GM21786 (cell line): Measurements from ENCODE around the gene RRP1.
"Not testable (repeated sequence)": the region's sequence is repeated elsewhere in the genome, so short reads cannot be mapped to it uniquely, and the experiment has no call there.

Experiments used
- ATAC-seq: cut with Tn5 transposase; IDR thresholded peaks from one replicate; pipeline ENCODE4 v1.9.1; 2021; ENCODE audit not compliant: unreplicated experiment

RRP1 gene

DNA sequence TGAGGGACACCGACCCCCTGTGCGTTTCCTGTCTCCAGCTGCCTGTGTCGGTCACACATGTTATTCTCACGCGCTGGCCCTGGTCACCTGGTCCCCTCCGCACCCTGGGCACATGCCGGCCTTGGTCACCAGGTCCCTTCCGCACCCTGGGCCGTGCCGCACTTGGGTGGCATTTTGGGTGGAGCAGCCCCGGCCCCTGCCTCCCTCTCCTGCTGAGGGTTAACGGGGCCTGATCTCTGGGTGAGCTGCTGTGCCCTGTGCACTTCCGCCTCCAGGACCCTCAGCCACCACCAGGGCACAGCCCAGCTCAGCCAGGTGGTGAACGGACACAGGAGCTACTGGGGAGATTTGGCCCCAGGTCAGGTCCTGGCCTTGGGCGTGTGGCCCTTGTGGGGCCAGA lies 26.6 kb downstream of the RRP1 start:
- ATAC-seq: no peak

DNA sequence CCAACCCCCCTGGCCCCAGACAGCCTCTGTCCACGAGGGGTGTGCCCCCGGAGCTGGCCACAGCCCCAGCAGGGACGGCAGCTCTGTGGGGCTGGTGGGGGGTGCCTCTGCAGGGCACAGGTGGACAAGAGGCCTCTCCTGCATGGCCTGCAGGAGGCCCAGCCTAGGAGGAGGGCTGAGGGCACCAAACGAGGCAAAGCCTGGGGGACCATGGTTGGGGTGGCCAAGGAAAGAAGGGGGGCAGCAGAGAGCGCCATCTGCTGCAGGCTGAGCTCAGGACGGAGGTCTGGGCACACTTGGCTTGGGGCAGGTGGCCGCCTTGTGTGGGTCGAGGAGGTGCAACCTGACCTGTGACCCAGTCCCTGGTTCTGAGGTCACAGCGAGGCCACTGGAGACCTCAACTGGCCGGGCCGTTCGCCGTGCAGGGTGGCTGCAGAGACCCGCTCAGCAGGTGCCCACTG lies 27.3 kb downstream of the RRP1 start:
- no peak for ATAC-seq

DNA sequence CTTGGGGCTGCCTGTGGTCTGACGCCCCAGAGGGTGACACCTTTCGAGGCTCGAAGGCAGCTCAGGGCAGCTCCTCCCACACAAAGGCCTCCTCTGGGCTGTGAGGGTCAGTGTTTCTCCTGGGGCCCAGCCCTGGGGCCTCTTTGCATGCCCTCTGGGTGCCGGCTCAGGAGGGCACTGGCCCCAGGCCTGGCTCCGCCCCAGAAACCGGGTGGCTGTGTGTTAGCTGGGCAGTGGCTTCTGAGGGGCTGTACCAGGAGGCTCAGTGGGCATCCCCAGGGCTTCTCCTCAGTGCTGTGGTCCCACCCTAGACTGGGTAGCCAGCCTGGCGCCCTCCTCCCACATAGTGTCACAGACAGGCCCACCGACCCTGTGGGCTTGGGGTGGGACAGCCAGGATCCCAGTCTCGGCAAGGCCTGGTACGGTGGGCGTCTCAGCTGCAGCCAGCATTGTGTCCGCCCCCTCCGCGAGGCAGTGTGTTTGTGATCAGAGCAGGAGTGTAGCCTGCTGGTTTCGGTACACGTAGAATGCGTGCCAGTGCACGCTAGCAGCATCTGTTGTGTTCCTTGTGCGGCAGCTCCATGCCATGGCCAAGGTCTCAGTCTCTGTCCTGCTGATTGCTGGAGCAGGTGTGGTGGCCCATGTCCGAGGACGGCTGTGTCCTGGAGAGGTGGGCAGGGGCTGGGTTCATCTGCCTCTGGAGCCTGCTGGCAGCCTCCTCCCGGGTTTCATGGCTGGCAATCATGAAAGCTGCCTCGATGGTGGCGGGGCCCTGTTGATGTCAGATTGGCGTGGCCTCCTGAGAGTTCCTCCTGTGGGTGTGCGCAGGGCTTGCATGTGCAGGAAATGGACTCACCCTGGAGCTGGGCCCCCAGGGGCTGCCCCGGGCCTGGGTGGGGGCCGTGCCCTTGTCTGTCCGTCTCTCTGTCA lies 28.0 kb downstream of the RRP1 start:
- ATAC-seq: no peak

DNA sequence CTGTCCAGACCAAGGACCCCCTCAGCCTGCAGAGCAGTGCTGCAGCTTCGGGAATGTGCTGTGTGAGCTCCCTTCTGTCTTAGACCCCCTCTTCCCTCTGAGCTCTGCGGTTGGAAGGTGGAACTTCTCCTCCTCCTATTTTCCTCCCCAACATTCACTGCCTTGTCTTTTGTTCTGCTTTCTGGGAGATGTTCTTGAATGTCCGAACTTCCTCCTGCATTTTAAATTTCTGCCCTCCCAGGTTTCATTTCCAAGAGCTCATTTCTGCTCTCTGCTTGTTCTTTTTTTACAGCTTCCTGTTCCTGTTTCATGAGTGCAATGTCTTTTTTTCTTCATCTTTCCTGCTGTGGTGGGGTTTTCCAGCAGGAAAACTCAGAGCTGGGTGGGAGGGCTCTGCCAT lies 29.3 kb downstream of the RRP1 start:
- no peak for ATAC-seq

DNA sequence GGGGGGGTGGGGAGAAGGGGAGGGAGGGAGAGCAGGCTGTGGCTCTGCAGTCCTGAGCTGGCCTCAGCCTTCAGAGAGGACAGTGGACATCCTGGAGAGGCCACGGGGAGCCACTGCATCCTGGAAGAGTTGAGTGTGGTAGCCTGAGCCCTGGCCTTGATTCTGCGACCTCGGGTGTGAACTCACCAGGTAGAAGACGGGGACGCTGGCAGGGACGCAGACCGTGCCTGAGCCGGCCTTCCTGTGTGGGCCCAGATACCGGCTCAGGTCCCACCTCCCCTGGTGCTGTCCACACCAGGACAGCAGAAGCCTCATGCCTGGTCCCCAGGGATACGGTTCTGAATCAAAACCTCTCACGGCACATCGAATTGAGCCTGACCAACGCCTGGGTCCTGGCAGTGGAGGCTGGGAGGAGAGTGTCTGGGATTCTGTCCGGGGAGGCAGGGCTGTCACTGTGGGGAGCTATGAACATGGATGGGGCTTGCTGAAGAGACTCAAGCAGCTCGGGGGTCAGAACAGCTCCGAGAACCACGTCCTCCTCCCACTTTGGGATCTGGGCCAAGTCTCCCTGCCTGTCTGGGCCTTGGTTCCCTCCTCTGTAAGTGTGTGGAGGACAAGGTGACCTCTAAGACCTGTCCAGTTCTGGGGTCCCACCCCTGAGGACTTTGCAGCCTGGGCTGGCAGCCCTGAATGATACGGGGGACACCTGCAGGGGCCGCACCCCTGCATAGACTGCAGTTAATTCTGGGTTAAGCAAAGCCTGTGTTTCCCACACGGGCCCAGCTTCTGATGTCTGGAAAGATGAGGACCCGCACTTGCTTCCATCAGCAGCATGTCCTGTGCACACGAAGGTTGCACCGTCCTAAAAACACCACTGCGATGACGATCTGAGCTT lies 30.4 kb downstream of the RRP1 start:
- ATAC-seq: no peak

DNA sequence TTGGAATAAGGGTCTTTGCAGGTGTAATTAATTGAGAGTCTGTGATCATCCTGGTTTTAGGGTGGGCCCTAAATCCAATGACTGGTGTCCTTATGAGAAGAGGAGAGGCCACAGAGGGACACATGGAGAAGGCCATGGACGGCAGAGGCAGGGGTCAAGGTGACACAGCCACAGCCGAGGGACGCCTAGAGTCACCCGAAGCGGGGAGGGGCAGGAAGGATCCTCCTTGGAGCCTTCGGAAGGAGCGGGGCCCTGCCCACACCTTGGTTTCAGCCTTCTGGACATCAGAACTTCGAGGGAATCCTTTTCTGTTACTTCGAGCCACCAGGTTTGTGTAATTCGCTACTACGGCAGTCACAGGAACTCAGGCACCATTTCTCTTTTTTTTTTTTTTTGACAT lies 31.1 kb downstream of the RRP1 start:
- ATAC-seq: no peak

DNA sequence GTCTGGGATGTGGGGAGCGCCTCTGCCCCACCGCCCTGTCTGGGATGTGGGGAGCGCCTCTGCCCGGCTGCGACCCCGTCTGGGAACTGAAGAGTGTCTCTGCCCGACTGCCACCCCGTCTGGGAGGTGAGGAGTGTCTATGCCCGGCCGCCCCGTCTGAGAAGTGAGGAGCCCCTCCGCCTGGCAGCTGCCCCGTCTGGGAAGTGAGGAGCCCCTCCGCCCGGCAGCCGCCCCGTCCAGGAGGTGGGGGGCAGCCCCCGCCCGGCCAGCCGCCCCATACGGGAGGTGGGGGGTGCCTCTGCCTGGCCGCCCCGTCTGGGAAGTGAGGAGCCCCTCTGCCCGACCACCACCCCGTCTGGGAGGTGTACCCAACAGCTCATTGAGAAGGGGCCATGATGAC lies 32.8 kb downstream of the RRP1 start:
- ATAC-seq: not testable (repeated sequence)

DNA sequence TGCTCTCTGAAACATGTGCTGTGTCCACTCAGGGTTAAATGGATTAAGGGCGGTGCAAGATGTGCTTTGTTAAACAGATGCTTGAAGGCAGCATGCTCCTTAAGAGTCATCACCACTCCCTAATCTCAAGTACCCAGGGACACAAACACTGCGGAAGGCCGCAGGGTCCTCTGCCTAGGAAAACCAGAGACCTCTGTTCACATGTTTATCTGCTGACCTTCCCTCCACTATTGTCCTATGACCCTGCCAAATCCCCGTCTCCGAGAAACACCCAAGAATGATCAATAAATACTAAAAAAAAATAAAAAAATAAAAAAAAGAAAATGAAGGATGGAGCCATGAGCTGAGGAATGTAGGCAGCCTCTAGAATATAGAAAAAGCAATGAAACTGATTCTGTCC lies 33.4 kb downstream of the RRP1 start:
- not testable (repeated sequence) for ATAC-seq

DNA sequence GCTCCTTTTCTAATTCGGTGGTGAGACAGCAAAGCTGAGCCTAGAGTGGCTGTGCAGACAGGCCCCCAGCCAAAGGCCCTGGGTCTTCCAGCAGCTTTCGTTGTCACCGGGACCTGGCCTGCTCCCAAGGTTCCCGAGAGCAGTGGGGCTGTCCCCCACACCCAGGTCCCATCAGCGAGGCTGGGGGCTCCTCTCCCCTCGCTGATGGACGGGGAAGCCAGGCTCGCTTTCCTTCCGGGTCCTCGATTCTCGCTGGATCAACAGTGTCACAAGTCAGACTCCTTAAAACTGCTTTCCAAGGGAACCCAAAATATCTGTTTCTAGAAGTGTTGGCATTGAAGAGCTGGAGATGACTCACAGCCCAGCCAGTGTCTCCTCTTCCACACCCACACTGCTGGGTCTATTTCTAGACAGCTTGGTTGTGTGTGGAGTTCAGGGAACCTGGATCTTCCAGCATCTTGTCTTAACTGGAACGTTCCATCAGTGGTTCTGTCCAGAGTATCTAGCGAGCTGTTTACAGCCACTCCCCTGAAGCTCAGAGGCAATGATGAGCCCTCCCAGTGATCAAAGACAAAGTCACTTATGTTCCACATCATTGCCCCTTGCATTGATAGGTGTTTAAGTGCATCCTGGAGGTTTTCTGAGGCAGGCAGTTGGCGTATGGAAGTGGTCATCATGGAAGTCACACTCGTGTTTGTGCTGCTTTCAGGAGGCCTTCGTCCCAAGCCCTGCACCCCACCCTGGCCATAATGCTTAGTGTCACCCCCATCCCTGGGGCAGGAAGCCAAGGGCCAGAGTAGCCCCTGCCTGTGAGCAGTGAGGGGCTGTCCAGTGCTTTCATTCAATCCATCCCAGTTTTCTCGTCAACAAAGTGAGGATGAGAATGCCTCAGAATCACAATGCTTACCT lies 35.2 kb downstream of the RRP1 start:
- ATAC-seq: no peak

DNA sequence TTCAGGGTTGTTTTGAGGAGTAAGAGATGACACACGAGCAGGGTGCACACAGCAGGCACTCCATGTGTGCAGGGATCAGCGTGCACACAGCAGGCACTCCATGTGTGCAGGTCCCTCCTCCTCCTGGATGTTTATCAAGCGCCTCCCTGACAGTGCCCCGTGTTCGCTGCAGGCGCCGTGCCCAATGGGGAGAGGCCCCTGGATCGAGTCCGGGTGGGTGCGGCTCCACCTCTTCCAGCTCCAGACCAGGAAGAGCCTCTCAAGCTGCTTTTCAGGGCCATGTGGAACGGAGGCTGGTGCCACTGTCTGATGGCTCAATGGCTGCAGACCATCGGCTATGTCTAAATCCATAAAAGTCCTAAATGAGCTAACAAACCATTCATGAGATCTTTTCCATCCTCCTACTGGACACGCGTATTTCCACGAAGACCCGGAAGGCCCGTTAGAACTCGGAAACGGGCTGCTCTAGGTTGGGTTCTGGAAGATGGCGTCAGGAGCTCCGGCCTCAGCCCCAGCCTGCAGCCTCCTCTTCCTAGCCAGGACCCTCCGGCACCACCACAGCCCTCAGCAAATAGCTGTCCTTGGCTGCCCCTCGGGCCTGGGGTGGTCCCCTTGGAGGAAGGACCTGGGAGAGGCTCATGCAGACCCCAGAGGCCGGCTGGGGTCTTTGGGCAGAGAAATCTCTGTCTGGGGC lies 36.0 kb downstream of the RRP1 start:
- no peak for ATAC-seq

DNA sequence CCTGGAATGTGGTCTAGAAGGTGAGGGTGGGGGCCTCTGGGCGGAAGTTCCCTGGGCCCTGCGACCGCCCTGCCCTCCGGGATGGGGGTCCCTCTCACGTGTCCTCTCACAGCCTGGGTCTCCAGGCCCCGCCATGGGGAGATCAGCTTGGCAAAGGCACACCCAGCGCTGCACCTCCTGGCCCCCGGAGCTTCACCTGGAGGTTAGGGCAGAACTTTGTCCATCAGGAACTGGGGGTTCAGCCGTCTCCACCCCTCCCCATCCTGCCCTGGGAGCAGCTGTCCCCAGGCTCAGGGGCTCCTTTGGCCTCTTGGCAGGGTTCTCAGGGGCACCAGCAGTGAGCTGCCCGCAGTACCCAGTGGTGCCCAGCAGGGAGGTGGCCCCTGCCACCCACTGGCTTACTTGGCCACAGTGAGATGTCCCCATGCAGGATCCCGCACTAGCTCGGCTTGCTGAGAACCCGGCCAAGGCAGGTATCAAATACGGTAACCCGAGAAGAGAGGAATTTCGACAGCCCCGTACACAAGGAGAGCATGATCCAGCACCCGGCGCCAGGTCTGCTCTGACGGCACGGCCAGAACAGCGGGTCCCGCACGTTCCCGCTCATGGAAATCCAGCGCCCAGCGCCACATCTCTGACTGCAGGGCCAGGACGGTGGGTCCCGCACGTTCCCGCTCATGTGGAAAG lies 36.7 kb downstream of the RRP1 start:
- no peak for ATAC-seq

DNA sequence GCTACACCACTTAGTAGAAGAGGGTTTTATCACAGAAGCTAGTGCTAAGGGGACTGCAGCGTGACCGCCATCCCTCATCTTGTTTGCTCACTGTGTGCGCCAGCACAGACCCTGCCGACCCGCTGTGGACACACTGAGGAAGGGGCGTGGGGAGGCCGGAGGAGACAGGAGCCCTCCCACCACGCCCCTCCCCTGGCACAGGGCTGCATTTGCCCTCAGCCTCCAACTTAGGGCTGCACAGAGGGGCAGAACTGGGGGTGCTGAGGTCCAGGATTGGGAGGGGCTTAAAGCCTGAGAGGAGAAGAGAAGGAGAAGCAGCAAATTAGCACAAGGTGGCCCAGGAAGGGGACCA lies 37.2 kb downstream of the RRP1 start:
- no peak for ATAC-seq

DNA sequence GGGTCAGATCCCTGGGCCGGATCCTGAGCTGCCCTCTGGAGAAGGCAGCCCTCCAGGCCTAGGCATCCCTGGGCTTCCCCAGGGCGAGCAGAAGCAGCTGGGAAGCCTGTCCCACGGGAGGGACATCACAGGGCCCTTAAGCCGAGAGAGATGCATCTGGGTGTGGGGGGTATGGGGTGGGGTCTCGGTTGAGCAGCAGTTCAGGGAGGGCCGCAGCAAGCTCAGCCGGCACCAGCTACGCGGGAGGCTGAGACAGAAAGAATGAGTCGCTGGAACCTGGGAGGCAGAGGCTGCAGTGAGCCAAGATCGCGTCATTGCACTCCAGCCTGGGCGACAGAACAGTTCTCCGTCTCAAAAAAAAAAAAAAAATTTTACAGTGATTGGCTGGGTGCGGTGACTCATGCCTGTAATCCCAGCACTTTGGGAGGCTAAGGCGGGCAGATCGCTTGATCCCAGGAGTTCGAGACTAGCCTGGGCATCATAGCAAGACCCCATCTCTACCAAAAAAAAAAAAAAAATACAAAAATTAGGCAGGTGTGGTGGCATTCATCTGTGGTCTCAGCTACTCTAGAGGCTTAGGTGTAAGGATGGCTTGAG lies 37.7 kb downstream of the RRP1 start:
- ATAC-seq: no peak

DNA sequence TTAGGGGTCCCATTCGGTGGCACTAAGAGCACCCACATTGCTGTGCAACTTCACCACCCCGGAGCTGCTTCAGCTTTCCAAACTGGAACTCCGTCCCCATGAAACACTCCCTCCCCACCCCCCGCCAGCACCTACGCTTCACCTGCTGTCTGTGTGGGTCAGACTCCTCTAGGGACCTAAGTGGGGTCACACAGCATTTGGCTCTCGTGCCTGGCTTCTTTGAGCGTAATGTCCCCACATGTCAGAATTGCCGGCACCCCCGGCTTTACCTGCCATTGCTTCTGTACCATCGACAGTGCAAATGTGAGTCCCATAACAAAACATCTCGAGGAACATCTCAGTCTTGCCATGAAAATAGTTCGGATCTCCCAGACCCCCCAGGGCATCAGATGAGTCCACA lies 39.8 kb downstream of the RRP1 start:
- ATAC-seq: no peak

DNA sequence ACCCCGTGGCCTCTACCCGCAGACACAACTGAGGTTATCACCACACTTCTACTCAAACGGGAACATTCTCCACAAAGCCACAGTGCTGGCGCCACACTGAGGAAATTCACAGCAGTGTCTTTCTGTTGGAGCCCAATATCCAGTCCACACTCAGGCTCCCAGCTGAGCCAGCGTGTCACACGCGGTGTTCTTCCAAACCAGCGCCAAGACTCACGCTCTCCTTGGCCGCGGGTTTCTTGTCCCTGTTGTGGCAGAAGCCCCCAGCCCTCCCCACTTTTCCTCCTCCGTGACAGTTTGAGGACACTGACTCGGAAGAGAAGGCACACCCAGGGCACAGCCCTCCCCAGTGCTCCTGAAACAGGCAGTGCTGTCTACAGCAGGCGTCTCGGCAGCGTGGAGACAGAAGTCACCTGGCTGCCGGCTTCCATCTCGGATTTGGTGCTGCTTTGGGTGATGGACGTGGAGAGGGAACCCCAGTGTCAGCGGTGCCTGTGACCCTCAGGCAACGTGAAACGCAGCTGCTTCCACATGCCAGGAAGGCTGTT lies 40.3 kb downstream of the RRP1 start:
- no peak for ATAC-seq

DNA sequence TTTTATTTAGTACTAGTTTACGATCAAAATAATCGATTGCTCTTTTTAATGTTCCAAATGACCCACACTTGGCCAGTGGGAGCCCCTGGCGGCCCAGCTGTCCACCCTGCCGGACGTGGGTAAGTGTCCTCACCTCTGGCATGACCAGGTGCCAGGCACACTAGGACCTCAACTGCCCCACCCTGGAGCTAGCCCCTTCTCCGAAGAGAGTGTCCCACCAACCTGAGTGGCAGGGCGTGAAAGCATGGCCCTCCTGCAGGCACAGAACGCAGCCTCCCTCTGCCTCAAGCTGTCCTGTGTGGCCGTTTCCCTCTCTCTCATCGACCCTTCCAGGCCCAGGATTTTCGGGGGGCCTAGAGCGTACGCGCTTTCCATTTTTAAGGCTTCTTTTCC lies 42.8 kb downstream of the RRP1 start:
- no peak for ATAC-seq

DNA sequence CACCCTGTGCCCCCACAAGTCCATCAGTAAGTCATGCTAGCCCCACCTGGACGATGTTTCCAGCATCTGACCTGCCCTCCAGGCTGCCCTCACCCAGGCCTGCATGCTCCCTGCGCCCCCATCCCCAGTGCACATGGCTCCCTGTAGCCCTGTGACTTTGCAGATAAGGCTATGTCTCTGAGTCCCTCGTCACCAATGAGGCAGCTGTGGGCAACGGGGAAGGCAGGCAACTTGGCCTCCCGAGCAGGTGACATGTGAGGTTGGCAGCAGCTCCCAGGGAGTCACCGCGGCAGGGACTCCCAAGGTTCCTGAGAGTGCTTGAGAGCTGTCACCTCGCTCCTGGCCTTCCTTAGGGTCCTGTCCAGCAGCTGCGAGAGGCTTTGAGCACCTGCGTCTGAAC lies 43.3 kb downstream of the RRP1 start:
- no peak for ATAC-seq

DNA sequence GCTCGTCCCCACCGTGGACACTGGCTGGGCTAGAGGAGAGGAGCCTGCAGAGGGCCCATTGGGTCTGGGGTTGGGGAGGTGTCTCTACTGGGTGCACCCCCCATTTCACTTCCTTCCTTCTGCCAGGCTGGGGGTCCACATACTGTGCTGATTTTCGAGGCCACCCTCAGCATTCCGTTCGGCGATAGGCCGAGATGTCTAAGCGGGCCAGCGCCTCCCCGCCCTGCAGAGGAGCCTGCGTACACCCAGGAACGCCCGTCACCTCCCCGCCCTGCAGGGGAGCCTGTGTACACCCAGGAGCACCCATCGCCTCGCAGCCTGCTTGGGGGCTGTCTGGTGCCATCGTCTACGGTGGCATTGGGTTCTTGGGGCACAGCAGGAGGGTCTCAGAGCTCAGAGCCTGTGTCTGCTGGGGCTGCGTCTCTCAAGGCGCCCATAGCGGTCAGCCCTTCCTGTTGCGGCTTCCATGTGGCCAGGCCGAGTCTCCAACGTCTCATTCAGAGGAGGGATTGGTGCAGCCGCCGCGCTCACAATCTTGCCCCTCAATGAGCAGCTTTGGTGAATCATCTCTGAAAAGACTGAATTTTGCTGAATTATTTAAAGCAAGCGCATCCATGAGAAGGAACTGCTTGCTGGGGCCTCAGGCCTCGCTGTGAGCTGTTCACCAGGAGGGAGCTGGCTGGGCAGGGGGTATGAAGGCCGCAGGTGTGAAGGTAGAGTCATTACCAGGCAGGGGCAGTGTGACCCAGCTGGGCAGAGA lies 44.9 kb downstream of the RRP1 start:
- ATAC-seq: no peak
